ENCODE data around the gene LASP1.
"Not testable (repeated sequence)": the region's sequence is repeated elsewhere in the genome, so short reads cannot be mapped to it uniquely, and the experiment has no call there.

The LASP1 gene

GRCh38 chr17:38907930-38908675 is 38.2 kb downstream of the LASP1 start:
- ATAC-seq (ENCODE audit: low read depth) (peak; percentile 24; the same call in 1 of the 3 replicates), DNase-seq (ENCODE audit: low spot score) (no peak)
- Histone ChIP-seq H3K36me3 (ENCODE audit: low read depth) (peaks cover 61% of the 10 kb centered on the region), H3K27ac (ENCODE audit: poor library complexity, severe bottlenecking) (peak overlapping the region; percentile 63), H3K9me3 (ENCODE audit: severe bottlenecking) (no peaks in the 10 kb centered on the region), H3K27me3 (ENCODE audit: insufficient read depth, poor library complexity, severe bottlenecking) (no peaks in the 10 kb centered on the region), H3K4me3 (ENCODE audit: severe bottlenecking) (no peak overlapping the region), H3K4me1 (ENCODE audit: insufficient read depth, poor library complexity, severe bottlenecking) (peaks cover 18% of the 10 kb centered on the region)
- TF ChIP-seq CTCF (IDR thresholded peaks at IDR 0.05; ENCODE audit: poor library complexity, severe bottlenecking) = no peak

GRCh38 chr17:38908676-38909181 is 38.9 kb downstream of the LASP1 start:
- Histone ChIP-seq H3K4me3 (ENCODE audit: severe bottlenecking) (no peak overlapping the region), H3K27me3 (ENCODE audit: insufficient read depth, poor library complexity, severe bottlenecking) (no peaks in the 10 kb centered on the region), H3K9me3 (ENCODE audit: severe bottlenecking) (no peaks in the 10 kb centered on the region), H3K27ac (ENCODE audit: poor library complexity, severe bottlenecking) (peak overlapping the region; percentile 63), H3K36me3 (ENCODE audit: low read depth) (peaks cover 61% of the 10 kb centered on the region), H3K4me1 (ENCODE audit: insufficient read depth, poor library complexity, severe bottlenecking) (peaks cover 18% of the 10 kb centered on the region)
- no peak for TF ChIP-seq CTCF (IDR thresholded peaks at IDR 0.05; ENCODE audit: poor library complexity, severe bottlenecking)
- DNase-seq (ENCODE audit: low spot score) (no peak), ATAC-seq (ENCODE audit: low read depth) (peak; percentile 66)

- H3K4me1 ChIP-seq (ENCODE audit: insufficient read depth, poor library complexity, severe bottlenecking) = peaks cover 18% of the 10 kb centered on the region
- ATAC-seq (ENCODE audit: low read depth) (no peak), DNase-seq (ENCODE audit: low spot score) (no peak)
- H3K4me3 ChIP-seq (ENCODE audit: severe bottlenecking) = no peak overlapping the region
- H3K36me3 ChIP-seq (ENCODE audit: low read depth) = peaks cover 61% of the 10 kb centered on the region
- no peaks in the 10 kb centered on the region for H3K27me3 ChIP-seq (ENCODE audit: insufficient read depth, poor library complexity, severe bottlenecking)
- H3K27ac ChIP-seq (ENCODE audit: poor library complexity, severe bottlenecking) = no peak overlapping the region
- H3K9me3 ChIP-seq (ENCODE audit: severe bottlenecking) = no peaks in the 10 kb centered on the region
- TF ChIP-seq CTCF (IDR thresholded peaks at IDR 0.05; ENCODE audit: poor library complexity, severe bottlenecking) = no peak
These were observed 40.5 kb downstream of the LASP1 start for GRCh38 chr17:38910325-38910724.

- no peak overlapping the region for H3K27ac ChIP-seq (ENCODE audit: poor library complexity, severe bottlenecking)
- ATAC-seq (ENCODE audit: low read depth) (no peak), DNase-seq (ENCODE audit: low spot score) (peak; percentile 44)
- H3K36me3 ChIP-seq (ENCODE audit: low read depth) = peaks cover 63% of the 10 kb centered on the region
- H3K27me3 ChIP-seq (ENCODE audit: insufficient read depth, poor library complexity, severe bottlenecking) = no peaks in the 10 kb centered on the region
- peaks cover 17% of the 10 kb centered on the region for H3K4me1 ChIP-seq (ENCODE audit: insufficient read depth, poor library complexity, severe bottlenecking)
- H3K4me3 ChIP-seq (ENCODE audit: severe bottlenecking) = no peak overlapping the region
- no peak for TF ChIP-seq CTCF (IDR thresholded peaks at IDR 0.05; ENCODE audit: poor library complexity, severe bottlenecking)
- H3K9me3 ChIP-seq (ENCODE audit: severe bottlenecking) = no peaks in the 10 kb centered on the region
These were observed 41.3 kb downstream of the LASP1 start for GRCh38 chr17:38911081-38911730.

GRCh38 chr17:38911731-38912081 is 41.8 kb downstream of the LASP1 start:
- not testable (repeated sequence) for ATAC-seq (ENCODE audit: low read depth); H3K27me3 ChIP-seq (ENCODE audit: insufficient read depth, poor library complexity, severe bottlenecking); H3K4me3 ChIP-seq (ENCODE audit: severe bottlenecking); H3K9me3 ChIP-seq (ENCODE audit: severe bottlenecking); H3K27ac ChIP-seq (ENCODE audit: poor library complexity, severe bottlenecking)
- peaks cover 63% of the 10 kb centered on the region for H3K36me3 ChIP-seq (ENCODE audit: low read depth)
- DNase-seq (ENCODE audit: low spot score) = peak; percentile 15
- peaks cover 12% of the 10 kb centered on the region for H3K4me1 ChIP-seq (ENCODE audit: insufficient read depth, poor library complexity, severe bottlenecking)
